HL-60/S4 treated with phorbol 12-myristate 13-acetate at 8.2 ng/mL for 4 days and 3 days (cell line): ENCODE data around the gene ATG7.
"Not testable (repeated sequence)": the region's sequence is repeated elsewhere in the genome, so short reads cannot be mapped to it uniquely, and the experiment has no call there.

ENCODE experiments used
- in situ Hi-C: fragments of 300-500 bp; cut with MboI; formaldehyde crosslinking; loops from 2 replicates; pipeline ENCODE4 v1.15.0; 2022; ENCODE audit warnings: low sequenced_read_pairs

Gene ATG7

DNA sequence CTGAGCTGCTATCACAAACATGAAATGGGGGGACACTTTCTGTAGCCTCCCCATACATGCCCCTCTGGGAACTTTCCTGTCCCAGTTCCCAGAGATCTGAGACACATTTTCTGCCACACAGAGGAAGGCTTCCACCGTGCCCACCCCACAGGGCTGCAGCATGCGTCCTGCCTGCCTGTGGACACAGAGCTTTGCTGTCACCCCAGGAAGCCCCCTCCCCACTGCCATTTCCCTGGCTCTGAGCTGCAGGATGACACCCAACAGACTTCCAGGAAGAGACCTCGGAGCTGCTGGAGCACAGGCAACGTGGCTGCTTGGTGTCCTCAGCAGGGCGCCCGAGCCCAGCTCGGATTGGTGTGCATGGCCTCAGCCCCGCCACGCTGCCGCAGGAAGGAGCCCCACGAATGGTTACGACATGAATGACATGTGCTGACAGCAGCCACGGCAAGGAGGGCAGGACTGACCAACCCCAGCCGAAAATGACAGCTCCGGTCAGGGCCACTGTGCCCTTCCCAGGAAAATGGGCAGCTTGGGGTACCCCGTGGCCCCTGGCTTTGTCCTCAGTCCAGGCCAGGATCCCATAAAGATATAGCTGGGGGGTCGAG, 290.2 kb downstream of the ATG7 start:
- in situ Hi-C loops: no loop called here

DNA sequence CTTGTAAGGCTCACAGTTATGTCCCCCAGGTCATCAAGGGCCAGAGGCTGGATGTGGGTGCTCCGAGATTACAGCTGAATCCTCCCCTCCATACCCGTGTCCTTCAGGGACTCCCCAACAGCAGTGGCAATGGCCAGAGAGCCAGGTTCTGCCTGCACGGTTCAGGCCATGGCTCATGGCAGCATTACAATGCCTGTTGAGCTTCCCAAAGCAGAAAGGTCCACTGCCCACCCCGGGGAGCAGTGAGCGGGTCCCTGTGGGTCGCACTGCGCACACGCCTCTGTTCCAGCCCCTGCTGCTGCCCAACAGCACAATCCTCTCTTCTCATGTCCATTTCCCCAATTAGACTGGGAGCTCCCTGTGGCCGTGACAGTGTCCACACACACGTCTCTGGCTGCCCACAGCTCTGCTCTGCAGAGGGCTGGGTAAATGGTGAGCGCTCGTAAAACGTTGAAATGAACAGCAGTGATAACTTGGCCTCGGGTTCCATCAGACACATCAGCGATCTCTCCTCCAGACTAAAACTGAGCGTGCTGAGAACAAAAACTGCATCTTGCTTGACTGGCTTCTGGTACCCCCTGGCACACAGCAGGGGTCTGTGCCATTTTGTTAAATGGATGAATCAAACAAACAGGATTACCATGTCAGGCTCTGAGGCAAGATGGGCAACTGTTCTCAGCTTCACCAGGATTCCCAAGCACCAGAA, 291.1 kb downstream of the ATG7 start:
- in situ Hi-C loops: no loop called here

DNA sequence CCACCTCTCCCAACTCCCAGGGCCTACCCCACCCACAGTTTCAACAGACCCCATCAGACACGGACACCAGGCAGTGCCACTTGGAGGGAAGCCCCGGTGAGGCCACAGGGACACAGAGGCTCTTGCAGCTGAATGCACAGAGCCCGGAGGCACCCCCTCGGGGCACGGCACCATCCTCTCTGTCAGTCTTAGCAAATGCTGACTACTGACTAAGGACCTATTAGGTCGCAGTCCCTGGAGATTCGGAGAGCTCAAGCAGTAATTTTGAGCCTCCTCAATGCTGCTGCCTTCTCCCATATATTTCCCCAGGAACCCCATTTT, 291.6 kb downstream of the ATG7 start:
- in situ Hi-C loops: no loop called here

DNA sequence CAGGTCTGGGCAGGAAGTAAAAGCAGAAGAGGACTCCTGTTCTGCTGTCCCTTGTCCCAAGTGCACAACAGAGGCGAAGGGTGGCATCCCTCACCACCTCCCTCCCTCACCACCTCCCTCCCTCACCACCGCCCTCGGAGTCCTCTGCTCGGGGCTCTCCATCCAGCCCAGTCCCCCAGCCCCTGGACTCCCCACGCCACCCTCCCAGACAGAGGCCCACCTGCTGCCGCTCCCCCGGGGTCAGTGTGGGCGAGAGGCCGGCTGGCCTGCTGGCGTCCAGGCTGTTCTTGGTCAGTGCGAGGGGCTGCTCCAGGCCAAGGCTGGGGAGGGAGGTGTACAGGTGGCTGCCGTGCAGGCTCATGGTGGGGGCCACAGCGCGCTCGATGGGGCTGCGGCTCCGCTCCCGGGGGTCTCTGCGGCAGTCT, 292.4 kb downstream of the ATG7 start:
- in situ Hi-C loops: no loop called here

DNA sequence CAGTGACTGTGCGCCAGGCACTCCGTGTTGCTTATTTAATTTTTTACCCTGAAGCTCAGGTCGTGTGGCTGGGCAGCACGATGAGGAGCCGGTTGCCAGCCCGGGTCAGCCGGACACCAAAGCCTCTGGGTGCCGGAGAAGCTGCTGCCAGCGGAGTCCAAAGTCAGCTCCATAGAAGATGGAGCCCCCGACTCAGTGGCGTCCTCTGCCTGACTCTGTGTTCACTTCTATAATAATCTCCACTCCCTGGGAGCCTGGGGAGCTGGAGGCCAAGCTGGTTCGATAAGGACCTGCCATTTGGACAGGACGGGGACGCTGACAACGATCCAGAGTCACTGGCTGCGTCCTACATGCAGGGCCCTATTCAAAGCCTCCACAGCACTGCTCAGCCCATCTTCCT, 292.9 kb downstream of the ATG7 start:
- in situ Hi-C loops: no loop called here

DNA sequence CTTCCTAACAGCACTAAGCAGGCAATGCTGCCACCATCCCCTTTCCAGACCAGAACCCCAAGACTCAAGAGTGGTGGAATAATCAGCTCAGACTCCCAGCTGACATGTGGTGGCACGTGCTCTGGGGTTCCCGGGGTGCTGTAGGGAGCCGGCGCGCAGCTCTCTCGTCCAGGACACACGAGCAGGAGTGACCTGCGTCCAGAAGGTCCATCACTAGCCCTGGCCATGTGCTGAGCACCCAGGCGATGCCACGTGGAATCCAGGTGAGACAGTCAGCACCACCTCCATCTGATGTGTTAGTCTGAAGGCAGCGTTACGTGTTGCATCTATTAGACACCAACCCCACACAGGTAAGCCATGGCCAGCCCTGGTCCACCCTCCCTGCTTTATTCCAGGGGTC, 293.3 kb downstream of the ATG7 start:
- in situ Hi-C loops: no loop called here

DNA sequence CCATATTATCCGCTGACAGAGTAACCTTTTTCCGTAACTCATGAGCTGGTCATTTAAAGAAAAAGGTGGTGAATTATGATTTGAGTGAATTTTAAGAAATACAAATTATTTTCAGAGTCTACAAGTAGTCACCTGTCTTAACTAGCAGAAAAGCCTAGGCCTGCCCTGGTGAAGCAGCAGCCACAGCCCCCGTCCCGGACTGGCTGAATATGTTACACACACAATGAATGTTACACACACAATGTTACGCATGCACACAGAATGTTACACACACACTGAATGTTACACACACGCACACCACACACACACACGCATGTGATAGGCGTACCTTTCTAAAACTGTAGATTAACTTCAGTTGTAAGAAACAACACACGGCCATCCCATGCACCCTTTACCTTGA, 293.7 kb downstream of the ATG7 start:
- in situ Hi-C loops: no loop called here

DNA sequence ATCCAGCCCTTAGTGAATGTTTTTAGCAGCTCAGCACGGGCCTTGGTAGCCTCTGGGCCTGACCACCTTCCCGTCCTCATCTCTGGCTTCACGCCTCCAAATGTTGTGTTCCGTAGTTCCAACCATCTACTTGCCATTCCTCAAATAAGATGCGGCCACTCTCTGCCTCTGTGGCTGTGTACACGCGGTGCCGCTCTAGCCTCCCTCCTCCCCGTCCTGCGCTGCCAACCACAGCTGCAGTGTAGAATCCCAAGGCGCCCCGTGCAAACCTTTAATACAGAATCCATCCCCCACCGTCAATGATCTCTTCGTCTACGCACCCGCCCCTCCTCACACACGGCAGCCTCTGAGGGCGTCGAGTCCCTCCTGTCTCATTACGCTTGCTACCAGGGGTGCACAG, 294.3 kb downstream of the ATG7 start:
- in situ Hi-C loops: no loop called here

DNA sequence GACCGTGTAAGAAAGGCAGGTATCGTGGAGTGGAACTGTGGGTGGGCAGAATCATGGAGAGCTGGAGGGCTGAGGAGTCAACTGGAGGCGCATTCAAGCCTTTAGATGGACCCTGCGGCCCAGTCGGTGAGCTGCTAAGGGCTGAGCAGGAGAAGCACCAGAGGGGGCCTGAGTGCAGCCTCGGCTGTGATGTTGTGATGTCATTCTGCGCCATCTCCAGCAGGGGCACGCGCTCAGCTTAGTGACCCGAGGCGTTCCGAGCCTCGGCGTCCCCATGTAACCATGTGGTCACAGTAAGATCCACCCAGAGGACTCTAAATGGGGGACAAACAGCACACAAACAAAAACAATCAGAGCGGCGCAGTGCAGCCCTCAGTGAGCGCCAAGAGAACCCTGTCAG, 294.7 kb downstream of the ATG7 start:
- in situ Hi-C loops: no loop called here

DNA sequence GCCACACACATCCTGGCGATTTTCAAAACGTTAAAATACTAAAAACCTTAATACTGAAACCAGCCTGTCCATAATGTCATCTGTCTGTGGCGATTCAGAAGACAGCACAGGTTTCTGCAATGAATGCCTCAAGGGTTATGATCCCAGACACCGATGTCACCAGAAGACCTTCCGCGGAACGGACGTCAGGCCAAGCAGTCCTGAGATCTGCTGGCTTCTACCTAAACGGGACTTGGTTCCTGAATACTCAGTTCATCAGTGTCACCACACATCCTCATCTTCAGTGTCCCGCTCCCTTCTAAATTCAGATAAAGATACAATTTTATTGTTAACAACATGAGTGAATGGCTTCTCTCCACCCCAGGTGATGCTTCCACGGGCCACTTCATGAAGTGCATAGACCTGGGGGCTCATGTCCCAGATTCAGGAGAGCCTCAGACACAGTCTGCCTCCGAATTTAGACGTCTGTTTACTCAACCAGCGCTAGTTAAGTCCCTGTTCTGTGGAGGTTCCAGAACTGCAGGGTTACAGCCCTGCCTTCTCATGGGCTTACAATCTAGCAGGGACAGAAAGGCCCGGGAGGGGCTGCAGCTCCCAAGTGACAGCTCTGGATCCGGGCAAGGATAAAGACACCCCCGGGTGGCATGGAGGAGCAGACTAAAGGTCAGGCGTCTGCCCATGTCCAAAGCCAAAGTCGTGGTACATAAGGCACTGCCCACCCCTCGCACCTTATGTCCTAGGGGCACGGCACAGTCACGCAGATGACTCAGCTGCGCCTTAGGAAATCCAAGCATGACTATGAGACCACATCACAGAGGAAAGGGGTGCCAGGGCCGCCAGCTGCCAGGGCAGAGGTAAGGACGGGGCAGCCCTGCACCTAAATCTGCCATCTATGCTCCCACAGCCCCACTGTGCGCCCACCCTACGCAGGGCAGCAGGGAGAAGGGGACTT, 295.6 kb downstream of the ATG7 start:
- in situ Hi-C loops: no loop called here

DNA sequence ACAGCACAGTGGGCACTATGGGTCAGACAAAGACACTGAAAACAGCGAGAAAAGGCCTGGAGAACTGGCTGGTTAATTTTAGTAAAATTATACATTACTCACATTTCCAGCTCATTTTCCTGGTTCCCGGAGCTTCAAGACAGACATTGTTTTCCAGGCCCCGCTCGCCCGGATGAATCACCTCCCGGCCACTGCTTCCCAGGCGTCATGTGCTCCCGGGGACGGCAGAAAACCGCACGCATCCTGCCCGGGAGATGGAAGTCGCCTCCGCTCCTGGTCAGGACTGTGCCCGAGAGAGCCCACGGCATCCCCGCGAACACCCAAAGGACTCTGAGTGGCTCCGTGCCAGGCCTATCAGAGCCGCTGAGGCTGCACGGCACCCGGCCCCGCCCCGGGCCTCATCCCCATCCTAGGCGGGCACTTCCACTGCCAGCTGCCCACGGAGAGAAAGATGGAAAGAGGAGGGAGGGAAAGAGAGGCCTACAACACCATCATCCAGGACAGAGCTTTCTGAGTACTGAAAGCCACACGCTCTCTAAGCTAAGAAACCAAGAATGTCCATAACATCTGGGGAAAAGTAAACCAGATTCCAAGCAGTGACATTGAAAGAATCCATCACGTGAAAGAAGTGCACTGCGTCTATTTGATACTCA, 296.4 kb downstream of the ATG7 start:
- in situ Hi-C loops: no loop called here

DNA sequence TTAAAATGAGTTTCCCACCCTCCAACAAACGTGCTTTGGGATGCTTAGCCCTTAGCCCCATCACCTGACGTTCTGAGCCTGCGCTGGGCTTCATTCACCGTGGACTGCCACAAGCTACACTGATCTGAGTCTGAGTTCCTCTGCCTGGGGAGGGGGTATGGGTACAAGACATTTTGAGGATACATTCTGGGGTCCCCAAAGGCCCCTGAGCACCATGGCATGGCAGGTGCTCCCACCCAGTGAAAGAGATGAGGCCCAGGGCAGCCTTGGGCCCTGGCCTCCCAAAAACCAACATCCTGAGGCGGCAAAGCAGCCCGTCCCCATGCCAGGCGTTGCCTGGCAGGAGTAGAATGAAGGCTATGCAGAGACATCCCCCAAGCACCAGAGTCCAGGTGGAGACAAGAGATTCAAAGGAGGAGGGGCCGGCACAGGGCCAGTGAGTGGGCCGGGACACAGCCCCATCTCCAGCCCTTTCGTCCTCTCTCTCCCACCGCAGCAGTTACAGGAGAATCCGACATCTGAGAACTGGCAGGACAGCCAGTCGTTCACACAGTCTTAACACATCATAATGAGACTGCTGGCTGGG, 297.1 kb downstream of the ATG7 start:
- in situ Hi-C loops: no loop called here

DNA sequence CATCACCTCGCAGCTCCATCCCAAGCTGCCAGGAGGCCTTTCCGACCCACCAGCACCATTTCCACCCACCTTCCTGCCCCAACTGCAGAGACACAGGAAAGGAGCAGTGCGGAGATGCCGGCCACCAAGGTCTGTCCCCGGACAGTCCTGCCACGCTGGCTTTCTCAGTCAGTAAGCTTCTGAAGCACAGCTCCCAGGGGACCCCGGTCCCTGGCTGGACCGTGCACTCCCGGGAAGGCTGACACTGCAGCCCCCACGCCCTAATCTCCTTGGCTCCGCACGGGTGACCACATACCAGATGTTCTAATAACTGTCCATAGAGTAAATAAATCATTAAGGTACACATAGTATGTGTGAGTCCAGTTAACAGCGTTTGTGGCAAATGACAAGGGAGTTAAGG, 298.1 kb downstream of the ATG7 start:
- in situ Hi-C loops: no loop called here

DNA sequence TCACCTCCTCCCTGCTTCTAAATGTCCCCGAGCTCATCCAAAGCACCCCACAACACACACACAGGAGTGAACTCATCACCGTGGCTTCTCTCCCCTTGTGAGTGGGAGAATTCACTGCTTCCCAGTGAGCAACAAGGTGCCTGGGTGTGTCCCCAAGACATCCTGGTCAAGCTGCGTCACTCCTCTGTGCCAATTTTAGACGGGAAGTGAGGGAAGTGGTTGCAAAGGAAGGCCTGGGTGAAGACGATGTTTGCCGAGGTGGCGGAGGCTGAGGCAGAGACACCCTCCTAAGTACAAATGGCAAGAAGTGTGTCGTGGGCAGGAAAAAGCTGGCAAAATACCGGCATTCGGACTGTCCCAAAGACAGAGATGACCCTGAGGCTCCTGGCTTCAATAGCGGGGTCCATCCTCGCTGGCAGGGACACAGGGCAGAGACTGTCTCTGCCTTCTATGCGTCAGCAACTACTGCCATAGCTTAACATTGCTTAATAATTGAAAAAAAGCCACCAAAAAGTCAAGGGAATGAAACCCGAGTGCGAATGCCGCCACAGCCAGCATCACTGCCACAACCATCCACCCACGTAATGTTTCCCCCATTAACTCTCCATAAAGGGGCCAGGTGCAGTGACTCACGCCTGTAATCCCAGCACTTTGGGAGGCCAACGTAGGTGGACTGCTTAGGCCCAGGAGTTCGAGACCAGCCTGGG, 298.7 kb downstream of the ATG7 start:
- in situ Hi-C loops: no loop called here

DNA sequence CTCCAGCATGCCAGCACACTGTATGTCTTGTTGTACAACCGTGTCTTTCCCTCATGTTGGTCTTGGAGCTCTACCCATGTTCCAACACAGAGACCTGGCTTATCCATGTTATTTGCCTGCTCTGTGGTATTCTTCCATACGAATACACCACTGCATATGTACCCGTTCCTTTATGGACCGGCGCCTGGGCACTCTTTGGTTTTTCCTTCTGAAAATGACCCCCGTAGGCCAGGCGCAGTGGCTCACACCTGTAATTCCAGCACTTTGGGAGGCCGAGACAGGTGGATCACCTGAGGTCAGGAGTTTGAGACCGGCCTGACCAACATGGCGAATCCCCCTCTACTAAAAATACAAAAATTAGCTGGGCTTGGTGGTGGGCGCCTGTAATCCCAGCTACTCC, 300.5 kb downstream of the ATG7 start:
- in situ Hi-C loops: not testable (repeated sequence)

DNA sequence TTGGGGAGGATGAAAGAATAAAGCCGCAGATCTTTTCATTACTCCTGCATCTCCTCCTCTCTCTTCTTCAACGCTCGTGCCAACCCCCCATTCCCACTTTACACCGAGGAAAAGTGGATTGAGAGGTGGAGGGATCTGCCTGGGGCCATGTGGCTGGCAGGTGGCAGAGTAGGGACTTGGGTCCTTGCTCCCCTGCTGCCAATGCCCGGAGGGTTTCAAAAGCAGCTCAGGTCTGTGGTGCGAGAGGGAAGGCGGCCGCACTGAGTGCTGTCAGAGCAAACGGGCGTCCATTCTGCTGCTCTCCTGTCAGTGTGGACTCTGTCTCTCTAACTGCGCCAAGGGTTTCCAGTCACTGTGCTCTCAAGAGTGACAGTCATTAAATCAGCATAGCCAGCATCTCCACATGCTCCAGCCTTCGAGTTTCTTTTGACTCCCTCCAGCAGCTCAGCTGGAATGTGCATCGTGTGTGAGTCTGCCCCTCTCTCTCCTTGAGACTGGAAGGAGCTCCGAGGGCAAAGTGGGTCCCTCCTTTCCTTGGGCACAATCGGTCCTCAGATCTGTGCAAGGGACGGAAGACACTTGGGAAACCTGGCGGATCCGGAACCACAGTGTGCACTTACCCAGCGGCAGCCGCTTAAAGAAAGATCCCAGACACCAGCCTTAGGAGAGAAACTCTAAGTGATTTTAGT, 302.9 kb downstream of the ATG7 start:
- in situ Hi-C loops: no loop called here

DNA sequence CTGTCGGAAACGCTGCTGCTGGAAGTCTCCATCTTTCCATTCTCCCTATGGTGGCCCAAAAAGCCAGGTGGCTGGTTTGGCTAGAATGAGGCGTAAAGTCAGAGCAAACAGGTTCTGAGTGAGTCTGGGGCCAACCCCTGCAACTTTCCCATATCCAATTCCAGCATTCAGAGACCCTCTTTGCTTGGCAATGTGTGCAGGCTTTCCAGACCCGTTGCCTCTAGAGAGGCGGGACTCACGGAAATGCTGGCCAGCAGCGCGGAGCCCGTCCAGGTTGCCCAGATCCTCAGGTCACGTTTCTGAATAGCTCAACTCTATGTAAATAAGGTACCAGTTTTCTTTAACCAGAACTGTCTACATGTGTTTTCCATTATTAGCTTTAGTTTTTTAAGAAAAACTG, 303.5 kb downstream of the ATG7 start:
- in situ Hi-C loops: no loop called here

DNA sequence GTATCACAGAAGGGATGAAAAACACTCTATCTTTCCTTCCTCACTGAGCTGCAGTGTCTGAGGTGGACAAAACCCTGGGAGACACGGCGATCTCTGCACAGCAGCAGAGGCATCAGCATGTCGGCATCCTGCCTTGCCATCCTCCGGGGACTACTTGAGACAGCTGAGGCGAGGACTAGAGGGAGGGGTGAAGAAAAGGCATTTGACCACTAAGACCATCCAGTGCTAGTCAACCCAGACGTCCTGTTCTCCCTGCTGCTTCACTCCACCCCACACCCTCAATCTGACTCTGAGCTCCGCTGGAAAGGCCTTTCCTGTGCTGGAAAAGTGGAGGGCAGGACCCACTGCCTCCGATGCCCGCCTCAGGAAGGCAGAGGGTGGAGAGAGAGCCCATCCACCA, 304.3 kb downstream of the ATG7 start:
- in situ Hi-C loops: no loop called here

DNA sequence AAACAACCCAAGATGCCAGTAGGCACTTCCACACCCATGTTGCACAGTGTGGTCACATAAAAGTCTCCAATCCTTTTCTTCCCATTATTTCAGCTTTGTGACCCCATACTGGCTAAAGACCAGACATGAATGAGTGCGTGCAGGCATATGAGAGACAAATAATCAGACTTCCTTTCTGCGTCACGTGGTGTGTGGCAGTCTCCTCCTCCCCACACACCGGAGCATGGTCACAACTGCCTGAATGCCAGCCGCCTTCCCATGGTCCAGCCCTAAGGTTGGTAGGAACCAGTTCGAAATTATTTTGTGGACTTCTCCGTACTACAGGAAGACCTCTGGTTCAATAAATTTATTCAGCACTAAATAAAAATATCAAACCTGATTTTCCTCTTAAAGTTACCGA, 306.0 kb downstream of the ATG7 start:
- in situ Hi-C loops: no loop called here

DNA sequence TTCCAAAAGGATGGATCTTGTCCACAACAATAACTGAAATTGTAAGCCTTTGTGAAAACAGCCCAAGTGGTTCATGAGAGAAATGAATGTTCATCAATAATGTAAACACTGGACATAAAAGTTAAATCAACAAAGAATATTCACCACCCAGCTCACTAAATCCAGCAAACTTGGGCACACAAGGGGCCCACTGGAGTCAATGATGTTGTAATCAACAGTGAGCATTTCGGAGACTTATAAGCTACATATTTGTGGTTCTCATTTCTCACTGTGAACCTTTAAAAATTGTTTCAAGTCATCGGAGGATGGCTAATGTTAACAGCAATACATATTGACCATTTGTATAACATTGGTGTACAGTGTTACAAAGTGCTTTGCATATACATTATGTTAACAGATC, 308.4 kb downstream of the ATG7 start:
- in situ Hi-C loops: no loop called here
